Right ventricle myocardium inferior (tissue), 1 donor: Measurements from ENCODE around the gene TMEM222. TPM values are rescaled to one million over a fixed set of nuclear protein-coding genes. Genes with fewer than 3 reads are reported as not detected.
"Not testable (repeated sequence)": the region's sequence is repeated elsewhere in the genome, so short reads cannot be mapped to it uniquely, and the experiment has no call there.

Source experiments
- ATAC-seq: fragments of 200-7000 bp; cut with Tn5 transposase; one replicate; pipeline ENCODE4 v1.9.1; 2020; ENCODE audit warnings: mild to moderate bottlenecking, moderate library complexity
- DNase-seq: peaks from one replicate; pipeline ENCODE4 v3.0.0; 2021; ENCODE audit errors: missing footprints
- intact Hi-C: fragments of 100-400 bp; cut with DNase I; formaldehyde crosslinking; loops from one replicate; pipeline ENCODE4 v1.11.0; 2022
- total RNA-seq: library from RNA; stranded (reverse); fragmentation: NEBNext Ultra II Directional; extraction: Animal tissue kit (Norgen Biotek cat#: 25700); gene quantifications from one replicate; pipeline ENCODE4 v1.2.1, GENCODE V29; 2021
- donor health status: DM: no; HTN: yes; CAD: no; lungs with severe emphysema.

TMEM222 gene
- total RNA-seq, 1 donor from 2014 or later: 17.9 TPM

DNA sequence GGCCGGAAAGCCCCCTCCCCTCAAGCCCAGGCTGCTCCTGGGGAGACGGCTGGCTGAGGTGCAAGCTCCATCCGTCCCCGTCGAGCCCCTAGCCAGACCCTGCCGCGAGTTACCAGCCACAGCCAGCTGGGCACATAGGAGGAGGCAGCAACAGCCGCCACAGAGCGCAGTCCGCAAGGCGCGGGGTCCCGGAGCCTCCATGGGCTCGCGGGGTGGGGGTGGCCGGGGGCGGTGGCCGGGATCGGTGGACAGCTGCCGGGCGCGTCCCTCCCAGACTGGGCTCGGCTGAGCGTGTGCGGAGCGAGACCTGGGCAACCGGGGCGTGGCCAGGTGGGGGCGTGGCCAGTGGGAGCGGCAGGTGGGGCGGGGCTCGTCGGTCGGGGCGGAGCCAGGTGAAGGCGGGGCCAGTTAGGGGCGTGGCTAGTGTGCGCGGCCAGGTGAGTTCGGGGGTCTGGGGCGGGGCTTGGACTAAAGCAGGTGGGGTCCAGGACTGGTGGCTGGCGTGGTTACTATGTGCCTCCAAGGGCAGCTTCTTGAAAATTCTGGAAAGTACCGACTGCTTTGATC lies 61.2 kb downstream of the TMEM222 start, which contains the start of gene CD164L2:
TSS of gene CD164L2 (minus strand) at position 295 of the 567 bp plus-strand sequence. CDS start at position 201, 94 bp downstream.
- intact Hi-C loops: loop anchor here (10.0 kb wide), 1 partner anchor 338 kb away; no protein-coding TSS in a partner anchor
- ATAC-seq: no peak
- DNase-seq: no peak

DNA sequence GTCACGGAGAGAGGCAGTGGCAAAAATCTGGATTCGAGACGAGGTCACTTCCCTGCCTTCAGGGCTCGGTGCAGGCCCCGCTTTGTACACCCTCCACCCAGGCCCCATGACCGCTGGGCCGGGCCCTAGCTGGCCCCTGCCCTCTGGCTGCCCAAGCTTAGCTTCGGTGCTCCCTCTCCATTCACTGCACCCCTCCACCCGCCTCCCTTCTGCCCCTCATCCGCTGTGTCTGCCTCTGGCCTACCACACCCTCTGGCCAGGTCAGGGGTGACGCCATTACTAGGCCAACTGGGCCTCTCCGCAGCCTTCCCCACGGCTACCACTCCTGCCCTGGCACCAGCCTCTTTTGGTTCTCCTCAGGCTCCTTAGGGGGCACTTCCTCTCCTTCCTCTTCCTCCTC lies 61.7 kb downstream of the TMEM222 start:
- ATAC-seq: no peak
- intact Hi-C loops: loop anchor here (10.0 kb wide), 1 partner anchor 339 kb away; no protein-coding TSS in a partner anchor
- no peak for DNase-seq

GRCh38 chr1:27384797-27385196 lies 62.8 kb downstream of the TMEM222 start:
- intact Hi-C loops: loop anchor here (10.0 kb wide), 1 partner anchor 340 kb away; no protein-coding TSS in a partner anchor
- ATAC-seq, DNase-seq: not testable (repeated sequence)

Other genes with a start within 250 kb of the TMEM222 start
- gene SLC9A1, start 167.0 kb upstream of the TMEM222 start, total RNA-seq: 20.2 TPM
- 64.2 TPM for gene WDTC1, start 87.5 kb upstream of the TMEM222 start, total RNA-seq
- 0.78 TPM for gene SYTL1, start 19.9 kb downstream of the TMEM222 start, total RNA-seq
- 51.3 TPM for gene MAP3K6, start 44.8 kb downstream of the TMEM222 start, total RNA-seq
- gene FCN3, start 52.7 kb downstream of the TMEM222 start, total RNA-seq: 20.7 TPM
- gene CD164L2, start 61.2 kb downstream of the TMEM222 start, total RNA-seq: not detected
- gene GPR3, start 70.5 kb downstream of the TMEM222 start, total RNA-seq: not detected
- gene WASF2, start 168.0 kb downstream of the TMEM222 start, total RNA-seq: 57.3 TPM